SU-DHL-6 (cell line): ENCODE data around the gene ADGRF3.

Experiments
- CTCF ChIP-seq: fragments of 200-600 bp; sonication (generic); IDR thresholded peaks from one replicate; pipeline ENCODE4 v1.5.1; 2017; ENCODE audit warnings: antibody characterized with exemption, mild to moderate bottlenecking, low read length, moderate library complexity; ENCODE audit not compliant: insufficient read depth, poor library complexity, severe bottlenecking
- EZH2phosphoT487 ChIP-seq: fragments of 200-600 bp; sonication (generic), shearing (Covaris generic); conservative IDR thresholded peaks from 2 replicates; pipeline ENCODE4 v1.6.1; 2018; ENCODE audit warnings: mild to moderate bottlenecking, antibody characterized with exemption, low read length, moderate library complexity, mixed read lengths

DNA sequence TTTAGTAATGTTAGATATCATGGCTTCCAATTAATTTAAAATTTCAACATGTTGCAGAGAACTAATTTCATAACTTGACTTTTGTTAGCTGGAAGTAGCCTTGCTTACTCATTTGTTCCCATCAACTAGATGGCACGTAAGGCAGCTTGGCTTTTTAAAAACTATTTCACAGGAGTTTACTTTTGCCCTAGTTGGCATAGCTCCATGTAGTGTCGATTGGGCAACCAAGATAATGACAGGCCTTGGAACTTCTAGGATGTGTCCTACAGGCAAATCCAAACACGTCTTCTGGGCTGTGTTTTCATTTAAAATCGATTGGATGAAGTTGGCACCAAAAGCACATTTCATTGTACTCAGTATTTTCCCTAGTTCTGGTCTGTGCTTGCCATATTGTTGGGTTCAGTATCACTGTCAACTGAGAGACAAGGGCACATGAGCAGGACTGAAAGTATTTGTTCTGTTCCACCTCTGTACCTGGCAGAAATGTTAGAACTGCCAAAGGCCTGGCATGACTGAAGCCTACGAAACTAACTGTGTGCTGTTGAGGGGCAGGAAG, 72.5 kb downstream of the ADGRF3 start:
- TF ChIP-seq CTCF: no peak
- no peak for TF ChIP-seq EZH2phosphoT487
